Suppressor macrophage treated with lipopolysaccharide for 1 hour (primary cell): ENCODE data around the gene BEX4.
"Not testable (repeated sequence)": the region's sequence is repeated elsewhere in the genome, so short reads cannot be mapped to it uniquely, and the experiment has no call there.

ENCODE experiments used
- DNase-seq, 3 donors: peaks; one replicate each; pipeline ENCODE4 v3.0.0-alpha.2; 2020 to 2022

BEX4 gene, protein sequence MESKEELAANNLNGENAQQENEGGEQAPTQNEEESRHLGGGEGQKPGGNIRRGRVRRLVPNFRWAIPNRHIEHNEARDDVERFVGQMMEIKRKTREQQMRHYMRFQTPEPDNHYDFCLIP

DNA sequence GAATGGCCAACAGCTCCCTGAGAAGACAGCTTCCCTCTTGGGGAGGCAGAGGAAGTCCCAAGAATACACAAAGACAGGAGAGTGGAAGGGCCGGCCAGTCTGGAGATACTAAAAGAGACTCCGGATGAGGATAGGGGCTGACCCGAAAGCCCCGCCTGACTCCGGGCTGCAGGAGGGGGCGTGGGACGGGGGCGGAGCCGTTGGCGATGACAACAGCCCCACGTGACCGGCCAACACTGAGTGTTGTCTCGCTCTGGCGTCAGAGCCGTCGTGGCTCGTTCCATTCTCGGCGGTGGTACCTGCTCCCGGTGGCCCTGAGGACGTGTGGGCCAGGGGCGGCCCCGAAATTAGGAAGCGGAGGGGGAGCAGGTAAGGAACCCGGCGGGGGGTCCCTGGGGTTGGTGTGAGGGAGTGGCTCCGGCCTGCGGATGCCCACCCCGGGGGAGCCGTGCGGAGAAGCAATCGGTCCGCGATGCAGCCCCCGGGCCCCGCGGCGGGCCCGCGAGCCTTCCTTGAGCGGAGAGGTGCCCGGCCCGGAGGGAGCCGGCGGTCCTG is at the start of gene BEX4:
Gene BEX4 (plus strand): TSS at position 239 of the 555 bp plus-strand sequence. CDS start 1,046 bp downstream, outside the sequence.
- DNase-seq, result peak; percentile 85 to 92 (median 87)

- no peak for DNase-seq
Measured at GRCh38 chrX:103170216-103170615, 44.7 kb upstream of the BEX4 start.

DNA sequence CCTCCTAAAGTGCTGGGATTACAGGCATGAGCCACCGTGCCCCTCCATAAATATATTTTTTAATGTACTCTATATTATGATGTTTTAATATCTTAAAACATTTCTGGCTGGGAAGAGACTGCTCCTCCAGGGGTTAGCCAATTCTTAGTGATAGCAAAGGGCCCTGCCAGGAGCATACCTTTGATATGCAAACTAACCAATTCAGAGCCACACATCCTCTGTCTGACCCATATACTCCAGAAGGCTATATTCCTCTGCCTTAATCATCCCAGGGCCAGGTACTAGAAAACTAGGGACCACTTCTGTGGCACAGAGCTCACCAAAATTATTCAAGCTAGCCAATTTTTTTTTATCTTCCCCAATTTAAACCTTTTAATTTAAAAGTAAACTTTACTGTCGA is 43.6 kb upstream of the BEX4 start:
- no peak for DNase-seq

DNA sequence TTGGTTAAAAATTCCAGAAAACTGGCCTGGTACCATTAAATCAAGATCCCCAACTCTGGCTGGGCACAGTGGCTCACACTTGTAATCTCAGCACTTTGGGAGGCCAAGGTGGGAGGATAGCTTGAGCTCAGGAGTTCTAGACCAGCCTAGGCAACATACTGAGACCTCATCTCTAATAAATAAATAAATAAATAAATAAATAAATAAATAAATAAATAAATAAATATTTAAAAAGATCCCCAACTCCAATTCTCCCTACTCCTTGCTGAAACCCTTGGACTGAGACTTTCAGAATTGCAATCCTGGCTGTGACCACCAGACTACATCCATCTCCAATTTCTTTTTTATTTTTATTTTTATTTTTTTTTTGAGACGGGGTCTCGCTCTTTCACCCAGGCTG is 39.7 kb upstream of the BEX4 start:
- DNase-seq, result not testable (repeated sequence)

GRCh38 chrX:103175944-103176753 is 38.8 kb upstream of the BEX4 start:
- DNase-seq, result peak; percentile 46 to 65 (median 59)

DNA sequence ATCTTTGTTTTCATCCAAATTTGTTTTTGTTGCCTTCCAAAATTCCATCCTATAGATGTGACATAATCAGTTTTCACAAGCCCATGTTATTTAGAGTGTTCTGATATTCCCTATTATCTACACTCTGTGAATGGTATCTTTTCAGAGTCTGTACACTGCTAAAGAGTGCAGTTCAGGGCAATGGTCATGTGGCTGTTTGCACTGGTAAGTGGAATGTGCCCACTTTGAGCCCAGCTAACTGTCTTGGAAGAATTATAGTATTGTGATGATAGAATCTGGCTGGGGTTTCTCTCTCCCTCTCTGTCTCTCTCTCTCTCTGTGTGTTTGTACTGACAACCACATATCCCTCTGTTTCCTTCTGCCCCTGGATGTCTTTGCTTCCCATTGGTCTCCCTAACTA is 37.4 kb upstream of the BEX4 start:
- no peak for DNase-seq

DNA sequence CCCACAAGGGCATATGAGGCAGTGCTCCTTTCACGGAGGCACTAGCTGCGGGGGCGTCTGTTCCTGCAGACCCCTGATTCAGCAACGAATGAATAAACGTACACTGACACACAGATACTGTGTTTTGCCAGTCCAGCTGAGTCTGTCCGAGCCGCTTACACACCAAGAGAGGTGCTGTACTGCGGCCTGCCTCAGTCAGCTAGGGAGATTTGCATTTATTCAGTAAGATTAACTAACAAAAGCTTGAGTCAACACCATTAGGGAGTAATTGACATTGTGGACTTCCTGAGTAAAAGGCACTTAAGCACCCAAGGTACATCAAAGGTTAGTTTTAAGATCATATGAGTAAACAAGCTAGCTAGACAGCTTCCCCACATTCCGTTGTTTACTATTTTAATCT is 31.0 kb upstream of the BEX4 start:
- no peak for DNase-seq

DNA sequence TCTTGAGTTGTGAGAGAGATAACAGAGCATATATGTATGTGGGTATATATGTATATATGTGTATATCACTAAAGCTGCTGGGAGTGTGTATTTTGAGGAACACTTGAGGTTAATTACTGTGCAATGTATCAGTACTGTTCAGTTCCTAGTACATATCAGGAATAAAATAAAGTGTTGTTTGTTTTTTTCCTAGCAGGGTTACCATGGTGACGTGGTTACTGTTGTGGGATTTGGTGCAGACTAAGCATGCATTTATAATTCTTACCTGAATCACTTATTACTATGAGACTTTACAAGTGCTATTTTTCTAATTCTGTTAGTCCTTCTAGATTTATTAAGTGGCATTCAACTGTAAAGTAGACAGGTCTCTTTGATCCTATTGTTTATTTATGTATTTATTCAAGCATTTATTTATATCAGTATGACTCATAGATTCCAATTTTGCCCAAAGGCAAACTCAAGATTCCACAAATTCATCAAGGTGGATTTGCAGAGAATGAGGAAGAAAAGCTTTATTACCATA is 26.9 kb upstream of the BEX4 start:
- DNase-seq, result no peak

DNA sequence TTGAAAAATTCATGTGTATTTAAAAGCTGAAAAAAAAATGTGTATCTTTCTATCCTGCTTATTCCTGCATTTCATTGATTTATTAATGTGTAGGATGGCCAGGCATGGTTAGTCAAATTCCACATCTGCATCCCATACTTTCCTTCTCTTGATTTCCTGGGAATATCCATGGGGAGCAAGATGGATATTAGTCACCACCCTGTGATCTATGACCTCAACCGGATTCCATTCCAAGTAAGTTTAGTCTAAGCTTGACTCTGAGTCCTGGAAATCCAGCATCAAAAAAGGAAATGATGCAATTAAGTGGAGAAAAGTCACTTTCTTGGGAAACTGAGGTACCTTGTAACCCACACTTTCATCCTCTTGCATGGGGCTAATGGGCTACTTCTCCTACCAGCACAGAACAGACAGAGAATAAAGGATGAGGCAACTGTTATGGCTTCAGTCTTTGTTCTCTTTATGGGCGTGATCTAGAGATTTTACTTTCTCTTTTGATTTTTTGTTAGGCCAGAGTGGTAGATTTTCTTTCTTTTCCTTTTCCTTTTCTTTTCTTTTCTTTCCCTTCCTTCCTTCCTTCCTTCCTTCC is 17.1 kb upstream of the BEX4 start:
- no peak for DNase-seq

DNA sequence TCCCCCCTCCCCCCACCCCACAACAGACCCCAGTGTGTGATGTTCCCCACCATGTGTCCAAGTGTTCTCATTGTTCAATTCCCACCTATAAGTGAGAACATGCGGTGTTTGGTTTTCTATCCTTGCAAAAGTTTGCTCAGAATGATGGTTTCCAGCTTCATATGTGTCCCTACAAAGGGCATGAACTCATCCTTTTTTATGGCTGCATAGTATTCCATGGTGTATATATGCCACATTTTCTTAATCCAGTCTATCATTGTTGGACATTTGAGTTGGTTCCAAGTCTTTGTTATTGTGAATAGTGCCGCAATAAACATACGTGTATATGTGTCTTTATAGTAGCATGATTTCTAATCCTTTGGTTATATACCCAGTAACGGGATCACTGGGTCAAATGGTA is 16.2 kb upstream of the BEX4 start:
- not testable (repeated sequence) for DNase-seq

DNA sequence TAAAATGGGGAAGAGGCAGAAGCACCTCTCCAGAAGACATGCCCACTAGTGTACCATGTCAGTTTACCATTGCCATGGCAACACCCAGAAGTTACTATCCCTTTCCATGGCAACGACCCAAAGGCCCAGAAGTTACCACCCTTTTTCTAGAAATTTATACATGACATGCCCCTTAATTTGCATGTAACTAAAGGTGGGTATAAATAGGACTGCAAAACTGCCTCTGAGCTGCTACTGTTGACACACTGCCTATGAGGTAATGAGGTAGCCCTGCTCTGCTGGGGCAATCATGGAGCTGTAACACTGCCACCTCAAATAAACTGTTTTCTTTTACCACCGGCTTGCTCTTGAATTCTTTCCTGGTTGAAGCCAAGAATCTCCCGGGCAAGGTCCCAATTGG is 13.9 kb upstream of the BEX4 start:
- no peak for DNase-seq

DNA sequence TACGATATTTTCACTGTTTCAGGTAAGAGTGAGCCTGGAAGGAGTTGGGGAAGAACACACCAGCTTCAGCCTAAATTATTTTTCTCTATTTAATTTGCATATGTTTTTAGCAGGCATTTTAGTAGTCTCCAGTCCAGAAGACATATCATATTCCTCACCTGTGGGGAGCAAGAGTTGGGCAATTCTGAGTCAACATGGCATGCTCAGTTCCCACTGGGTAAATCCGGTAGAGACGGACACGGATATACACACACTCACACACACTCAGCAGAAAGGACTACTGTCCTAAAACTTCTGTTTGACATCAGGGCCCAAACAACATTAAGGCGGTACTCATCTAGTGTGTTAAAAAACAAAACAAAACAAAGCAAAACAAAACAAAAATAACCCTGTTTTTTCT is 4.9 kb upstream of the BEX4 start:
- no peak for DNase-seq

DNA sequence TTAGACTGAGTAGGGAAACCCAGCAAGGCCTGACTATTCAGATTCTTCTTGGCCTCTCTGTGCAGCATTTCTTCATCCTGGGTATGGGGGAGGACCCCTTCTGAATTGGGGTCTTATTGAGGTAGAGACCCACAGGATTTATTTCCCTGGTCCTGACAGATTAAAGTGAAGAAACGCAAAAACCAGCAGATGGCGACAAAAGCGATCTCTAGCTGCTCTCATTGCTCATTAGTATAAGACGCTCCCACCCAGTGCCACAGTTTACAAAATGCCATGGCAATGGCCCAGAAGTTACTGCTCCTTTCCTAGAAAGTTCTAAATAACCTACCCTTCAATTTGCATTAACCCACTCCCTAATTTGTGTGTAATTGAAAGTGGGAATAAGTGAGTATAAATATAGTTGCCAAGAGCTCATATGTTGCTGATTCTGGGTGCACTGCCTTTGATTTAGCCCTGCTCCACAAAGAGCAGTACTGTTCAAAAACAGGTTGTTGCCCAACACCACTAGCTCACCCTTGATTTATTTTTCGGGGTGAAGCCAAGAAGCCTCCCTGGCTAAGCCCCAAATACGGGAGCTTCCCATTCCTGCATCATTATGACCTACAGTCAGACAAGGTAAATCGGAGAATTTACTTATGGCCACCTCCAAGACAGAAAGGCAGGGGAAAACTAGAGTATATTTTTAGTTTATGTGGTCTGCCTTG is 3.7 kb upstream of the BEX4 start:
- peak; percentile 64 to 66 (median 65) for DNase-seq

- no peak for DNase-seq
Measured at GRCh38 chrX:103212749-103213457, 2.0 kb upstream of the BEX4 start.

- peak in 1 of 3 donors; percentile 20 for DNase-seq
Measured at GRCh38 chrX:103215425-103215991, 600 bp downstream of the BEX4 start.

GRCh38 chrX:103220511-103221323 is 5.8 kb downstream of the BEX4 start:
- no peak for DNase-seq

- not testable (repeated sequence) for DNase-seq
Measured at GRCh38 chrX:103225918-103226317, 11.0 kb downstream of the BEX4 start.

GRCh38 chrX:103233263-103233662 is 18.4 kb downstream of the BEX4 start:
- no peak for DNase-seq

DNA sequence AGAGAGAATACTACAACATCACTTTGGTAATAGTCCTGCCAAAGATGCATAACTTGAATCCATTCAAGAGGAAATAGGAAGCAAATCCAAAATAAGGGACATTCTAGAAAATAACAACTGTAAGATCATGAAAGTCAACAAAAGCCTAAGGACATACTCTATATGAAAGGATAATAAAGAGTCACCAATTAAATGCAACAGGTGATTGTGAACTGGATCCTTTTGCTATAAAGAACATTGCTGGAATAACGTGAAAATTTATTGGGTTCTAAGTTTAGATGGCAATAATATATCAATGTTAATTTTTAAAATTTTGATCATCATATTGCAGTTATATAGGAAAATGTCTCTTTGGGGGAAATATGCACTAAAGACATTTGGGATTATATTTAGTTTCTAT is 20.0 kb downstream of the BEX4 start:
- DNase-seq, result no peak

GRCh38 chrX:103235608-103236007 is 20.7 kb downstream of the BEX4 start:
- DNase-seq, result not testable (repeated sequence)

DNA sequence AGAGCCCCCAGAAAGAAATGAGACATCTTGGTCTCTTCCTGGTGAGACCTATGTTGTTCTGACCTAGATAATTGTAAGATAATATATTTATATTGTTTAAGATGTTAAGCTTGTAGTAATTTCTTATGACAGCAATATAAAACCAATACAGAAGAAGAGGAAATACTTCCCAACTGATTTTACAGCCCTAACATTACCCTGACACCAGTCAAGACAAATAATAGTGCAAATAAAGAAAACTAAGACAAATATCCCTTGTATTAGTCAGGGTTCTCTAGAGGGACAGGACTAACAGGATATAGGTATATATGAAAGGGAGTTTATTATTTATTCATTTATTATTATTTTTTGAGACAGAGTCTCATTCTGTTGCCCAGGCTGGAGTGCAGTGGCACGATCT is 21.4 kb downstream of the BEX4 start:
- DNase-seq, result no peak
